Gastrocnemius medialis (tissue), 4 donors: ENCODE results near the gene RARS1.

Experiments
- CTCF ChIP-seq, 5 experiments: fragments of 450-650 bp in 3 of 5; fragments of 200-600 bp in 2 of 5; sonication (generic) in 2 of 5; IDR thresholded peaks in 4 of 5; conservative IDR thresholded peaks in 1 of 5; 1 replicate in 4 of 5; 2 replicates in 1 of 5; pipeline ENCODE4 v1.5.1; 2016 to 2019; ENCODE audit warnings: antibody characterized with exemption in 5 of 5, mild to moderate bottlenecking in 3 of 5, moderate library complexity in 3 of 5
- POLR2A ChIP-seq, 2 donors: fragments of 450-650 bp; IDR thresholded peaks; one replicate each; pipeline ENCODE4 v1.6.1; 2017; ENCODE audit warnings: antibody characterized with exemption in 2 of 2, mild to moderate bottlenecking in 2 of 2, moderate library complexity in 2 of 2

GRCh38 chr5:168486136-168486879, at the start of gene RARS1:
- TF ChIP-seq CTCF (IDR thresholded peaks at IDR 0.05 in 4 of 5, conservative IDR thresholded peaks at IDR 0.05 in 1 of 5) (peak; percentile 81 to 95 (median 91)), POLR2A (IDR thresholded peaks at IDR 0.05) (peak; percentile 54 to 76)
